ENCODE results near the gene ZNF423.

GRCh38 chr16:49581630-49582298, 274.1 kb downstream of the ZNF423 start:
- TF ChIP-seq, protein P1, sequence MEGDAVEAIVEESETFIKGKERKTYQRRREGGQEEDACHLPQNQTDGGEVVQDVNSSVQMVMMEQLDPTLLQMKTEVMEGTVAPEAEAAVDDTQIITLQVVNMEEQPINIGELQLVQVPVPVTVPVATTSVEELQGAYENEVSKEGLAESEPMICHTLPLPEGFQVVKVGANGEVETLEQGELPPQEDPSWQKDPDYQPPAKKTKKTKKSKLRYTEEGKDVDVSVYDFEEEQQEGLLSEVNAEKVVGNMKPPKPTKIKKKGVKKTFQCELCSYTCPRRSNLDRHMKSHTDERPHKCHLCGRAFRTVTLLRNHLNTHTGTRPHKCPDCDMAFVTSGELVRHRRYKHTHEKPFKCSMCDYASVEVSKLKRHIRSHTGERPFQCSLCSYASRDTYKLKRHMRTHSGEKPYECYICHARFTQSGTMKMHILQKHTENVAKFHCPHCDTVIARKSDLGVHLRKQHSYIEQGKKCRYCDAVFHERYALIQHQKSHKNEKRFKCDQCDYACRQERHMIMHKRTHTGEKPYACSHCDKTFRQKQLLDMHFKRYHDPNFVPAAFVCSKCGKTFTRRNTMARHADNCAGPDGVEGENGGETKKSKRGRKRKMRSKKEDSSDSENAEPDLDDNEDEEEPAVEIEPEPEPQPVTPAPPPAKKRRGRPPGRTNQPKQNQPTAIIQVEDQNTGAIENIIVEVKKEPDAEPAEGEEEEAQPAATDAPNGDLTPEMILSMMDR (IDR thresholded peaks at IDR 0.05; ENCODE audit: low read length) = no peak
- no peak for TF ChIP-seq EZH2 (IDR thresholded peaks at IDR 0.05; ENCODE audit: borderline replicate concordance, low read length)
